Sigmoid colon (tissue), 4 donors: Measurements from ENCODE around the gene IMMP2L.

Experiments used
- EP300 ChIP-seq, 4 donors: sonication (generic); formaldehyde crosslinking; IDR thresholded peaks; one replicate each; pipeline ENCODE4 v1.6.1; 2017; ENCODE audit warnings: antibody characterized with exemption in 4 of 4
- POLR2A ChIP-seq, 2 donors: fragments of 450-650 bp; IDR thresholded peaks; one replicate each; pipeline ENCODE4 v1.6.1; 2016; ENCODE audit warnings: antibody characterized with exemption in 2 of 2, mild to moderate bottlenecking in 2 of 2, moderate library complexity in 2 of 2
- TF ChIP-seq, protein P1 (sequence below), 4 experiments: fragments of 450-650 bp in 3 of 4; fragments of 200-600 bp in 1 of 4; IDR thresholded peaks; one replicate each; pipeline ENCODE4 v1.5.1; 2016 to 2019; ENCODE audit warnings: antibody characterized with exemption in 4 of 4, mild to moderate bottlenecking in 3 of 4, moderate library complexity in 2 of 4

DNA sequence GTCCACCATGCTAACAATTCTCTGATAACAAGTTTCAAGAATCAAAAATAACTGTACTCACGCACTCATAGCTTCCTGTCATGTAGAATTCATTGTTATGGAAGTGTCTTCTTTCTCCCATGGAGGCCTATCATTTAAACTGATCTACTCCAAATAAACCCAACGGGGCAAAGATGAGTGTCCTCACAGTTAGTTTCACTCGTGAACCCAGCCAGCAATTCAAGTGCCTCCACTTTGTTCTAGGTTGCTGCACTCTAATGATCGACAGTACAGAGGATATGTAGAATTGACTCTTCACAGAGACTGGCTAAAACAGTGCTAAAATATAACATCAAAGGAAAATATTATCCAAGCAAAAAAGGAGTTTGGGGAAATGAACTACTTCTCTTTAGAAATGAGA lies 360.0 kb downstream of the IMMP2L start:
- TF ChIP-seq, protein P1, sequence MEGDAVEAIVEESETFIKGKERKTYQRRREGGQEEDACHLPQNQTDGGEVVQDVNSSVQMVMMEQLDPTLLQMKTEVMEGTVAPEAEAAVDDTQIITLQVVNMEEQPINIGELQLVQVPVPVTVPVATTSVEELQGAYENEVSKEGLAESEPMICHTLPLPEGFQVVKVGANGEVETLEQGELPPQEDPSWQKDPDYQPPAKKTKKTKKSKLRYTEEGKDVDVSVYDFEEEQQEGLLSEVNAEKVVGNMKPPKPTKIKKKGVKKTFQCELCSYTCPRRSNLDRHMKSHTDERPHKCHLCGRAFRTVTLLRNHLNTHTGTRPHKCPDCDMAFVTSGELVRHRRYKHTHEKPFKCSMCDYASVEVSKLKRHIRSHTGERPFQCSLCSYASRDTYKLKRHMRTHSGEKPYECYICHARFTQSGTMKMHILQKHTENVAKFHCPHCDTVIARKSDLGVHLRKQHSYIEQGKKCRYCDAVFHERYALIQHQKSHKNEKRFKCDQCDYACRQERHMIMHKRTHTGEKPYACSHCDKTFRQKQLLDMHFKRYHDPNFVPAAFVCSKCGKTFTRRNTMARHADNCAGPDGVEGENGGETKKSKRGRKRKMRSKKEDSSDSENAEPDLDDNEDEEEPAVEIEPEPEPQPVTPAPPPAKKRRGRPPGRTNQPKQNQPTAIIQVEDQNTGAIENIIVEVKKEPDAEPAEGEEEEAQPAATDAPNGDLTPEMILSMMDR (IDR thresholded peaks at IDR 0.05): no peak
- TF ChIP-seq POLR2A (IDR thresholded peaks at IDR 0.05) (no peak), EP300 (IDR thresholded peaks at IDR 0.05) (no peak)
